ENCODE data around the gene CST9.

GRCh38 chr20:23565503-23566045 is 40.1 kb downstream of the CST9 start:
- TF ChIP-seq EZH2phosphoT487 (IDR thresholded peaks at IDR 0.05; ENCODE audit: low read depth, severe bottlenecking, unreplicated experiment) = no peak
- no peak for TF ChIP-seq CTCF (IDR thresholded peaks at IDR 0.05; ENCODE audit: poor library complexity)
- no peak for TF ChIP-seq EZH2 (IDR thresholded peaks at IDR 0.05; ENCODE audit: borderline replicate concordance)

Measured in hepatocyte (in vitro differentiated cells).